Aorta (tissue), 5 donors: Measurements from ENCODE around the gene SLC6A17. TPM values are rescaled to one million over a fixed set of nuclear protein-coding genes. Genes with fewer than 3 reads are reported as not detected.

Experiments
- ATAC-seq: fragments of 200-7000 bp; cut with Tn5 transposase; one replicate; pipeline ENCODE4 v1.9.1; 2022; ENCODE audit warnings: moderate library complexity; ENCODE audit not compliant: low FRiP score
- DNase-seq, 2 donors: peaks; one replicate each; pipeline ENCODE4 v3.0.0-alpha.2; 2020
- H3K27ac ChIP-seq, 2 donors: one replicate each; pipeline ENCODE4 v1.5.1; 2013; ENCODE audit warnings: low read length in 2 of 2, mild to moderate bottlenecking in 2 of 2, moderate library complexity in 2 of 2, control low read depth in 1 of 2, inconsistent platforms in 1 of 2, low read depth in 1 of 2
- H3K27me3 ChIP-seq, 2 donors: one replicate each; pipeline ENCODE4 v1.6.1; 2013; ENCODE audit warnings: control low read depth in 1 of 2, low read length in 1 of 2, mild to moderate bottlenecking in 1 of 2, moderate library complexity in 1 of 2; ENCODE audit not compliant: insufficient read depth in 2 of 2, control insufficient read depth in 1 of 2
- H3K36me3 ChIP-seq, 2 donors: one replicate each; pipeline ENCODE4 v1.6.1; 2013; ENCODE audit warnings: control low read depth in 1 of 2, low read length in 1 of 2, mild to moderate bottlenecking in 1 of 2; ENCODE audit not compliant: insufficient read depth in 2 of 2, control insufficient read depth in 1 of 2
- H3K4me1 ChIP-seq, 2 donors: one replicate each; pipeline ENCODE4 v1.6.1; 2013; ENCODE audit warnings: low read length in 2 of 2, control low read depth in 1 of 2, mild to moderate bottlenecking in 1 of 2, moderate library complexity in 1 of 2; ENCODE audit not compliant: insufficient read depth in 2 of 2, control insufficient read depth in 1 of 2
- H3K4me3 ChIP-seq, 2 donors: one replicate each; pipeline ENCODE4 v1.5.1; 2013; ENCODE audit warnings: low read length in 2 of 2, control low read depth in 1 of 2, mild to moderate bottlenecking in 1 of 2
- H3K9me3 ChIP-seq: one replicate; pipeline ENCODE4 v1.6.1; 2013; ENCODE audit warnings: mild to moderate bottlenecking, low read length; ENCODE audit not compliant: control insufficient read depth
- WGBS, 2 donors: extraction: QIAGEN DNeasy Blood & Tissue Kit; methylation state at CpG; one replicate each; pipeline ENCODE4 v1.1.7; 2013; 5-methylcytosine and 5-hydroxymethylcytosine counted together
- intact Hi-C, 2 donors: fragments of 100-400 bp; cut with DNase I; formaldehyde crosslinking; loops; one replicate each; pipeline versions ENCODE4 v1.14.2 to v1.15.0; 2022
- polyA plus RNA-seq, 2 donors: library from polyadenylated mRNA; stranded (reverse); fragments of 200-250 nt; gene quantifications; one replicate each; pipeline ENCODE4 v1.2.3, GENCODE V29; 2013
- total RNA-seq, 2 donors: library from RNA; stranded (reverse); fragmentation: NEBNext Ultra II Directional; extraction: Animal tissue kit (Norgen Biotek cat#: 25700); gene quantifications; one replicate each; pipeline ENCODE4 v1.2.1, GENCODE V29; 2021
- donor health status: healthy with polysubstance abuse.
- donor health status: Bipolar disorder and iron deficiency.
- donor health status: DM: no; HTN: no; CAD: no.
- donor health status: DM: no; HTN: no; CAD: no.
- donor health status: DM: yes; HTN: yes; CAD: no.

The SLC6A17 gene
- total and polyA plus RNA-seq, 4 donors, result 0.18 to 0.49 (median 0.21) TPM; not detected in 1

DNA sequence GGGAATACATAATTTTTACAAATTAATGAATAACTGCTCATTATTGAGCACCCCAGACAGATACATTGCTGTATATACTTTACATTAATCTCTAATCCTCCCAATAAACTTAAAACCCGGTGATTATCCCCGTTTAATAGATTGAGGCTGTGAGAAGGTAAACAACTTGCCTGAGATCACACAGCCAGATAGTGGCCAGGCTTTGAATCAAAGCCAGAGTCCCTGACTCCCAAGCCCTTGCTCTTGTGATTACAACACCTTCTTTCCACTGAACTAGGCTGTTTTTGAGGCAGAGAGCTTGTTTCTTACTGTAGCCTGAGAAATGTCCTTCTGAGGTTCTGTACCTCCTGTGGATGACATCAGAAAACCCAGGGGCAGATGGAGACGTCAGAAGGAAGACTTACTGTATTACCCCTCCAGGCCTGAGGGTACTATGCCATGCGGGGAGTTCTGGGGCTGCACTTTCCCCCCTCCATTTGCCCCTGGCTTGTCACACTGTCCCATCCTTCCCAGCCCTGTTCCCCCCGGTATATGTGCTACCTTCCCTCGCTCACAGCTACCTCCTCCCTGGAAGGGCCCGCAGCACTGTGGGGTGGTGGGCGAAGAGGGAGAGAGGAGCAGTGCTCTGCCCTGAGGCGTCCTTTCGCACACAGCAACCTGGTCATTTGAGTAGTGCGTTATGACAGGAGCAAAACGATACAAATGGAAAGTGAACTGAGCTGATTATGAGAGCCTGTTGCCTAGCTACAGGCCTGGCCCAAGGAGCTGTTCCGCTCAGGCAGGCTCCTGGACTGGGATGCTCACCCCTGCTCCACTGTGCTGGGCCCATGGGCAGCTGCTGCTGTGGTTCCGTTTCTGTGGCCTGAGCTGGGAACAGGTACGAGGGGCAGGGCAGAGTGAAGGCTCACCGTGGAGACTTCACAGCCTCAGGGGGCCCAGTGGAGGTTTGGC is 64.4 kb downstream of the SLC6A17 start:
- Histone ChIP-seq H3K4me1 (no peaks in the 10 kb centered on the region), H3K9me3 (no peaks in the 10 kb centered on the region), H3K36me3 (no peaks in the 10 kb centered on the region), H3K4me3 (no peak overlapping the region), H3K27me3 (no peaks in the 10 kb centered on the region), H3K27ac (no peak overlapping the region)
- no peak for ATAC-seq
- 77 to 79% methylated on average over 16 of the region's 16 CpGs for WGBS, 2 donors
- intact Hi-C loops, result no loop called here
- DNase-seq, result no peak

DNA sequence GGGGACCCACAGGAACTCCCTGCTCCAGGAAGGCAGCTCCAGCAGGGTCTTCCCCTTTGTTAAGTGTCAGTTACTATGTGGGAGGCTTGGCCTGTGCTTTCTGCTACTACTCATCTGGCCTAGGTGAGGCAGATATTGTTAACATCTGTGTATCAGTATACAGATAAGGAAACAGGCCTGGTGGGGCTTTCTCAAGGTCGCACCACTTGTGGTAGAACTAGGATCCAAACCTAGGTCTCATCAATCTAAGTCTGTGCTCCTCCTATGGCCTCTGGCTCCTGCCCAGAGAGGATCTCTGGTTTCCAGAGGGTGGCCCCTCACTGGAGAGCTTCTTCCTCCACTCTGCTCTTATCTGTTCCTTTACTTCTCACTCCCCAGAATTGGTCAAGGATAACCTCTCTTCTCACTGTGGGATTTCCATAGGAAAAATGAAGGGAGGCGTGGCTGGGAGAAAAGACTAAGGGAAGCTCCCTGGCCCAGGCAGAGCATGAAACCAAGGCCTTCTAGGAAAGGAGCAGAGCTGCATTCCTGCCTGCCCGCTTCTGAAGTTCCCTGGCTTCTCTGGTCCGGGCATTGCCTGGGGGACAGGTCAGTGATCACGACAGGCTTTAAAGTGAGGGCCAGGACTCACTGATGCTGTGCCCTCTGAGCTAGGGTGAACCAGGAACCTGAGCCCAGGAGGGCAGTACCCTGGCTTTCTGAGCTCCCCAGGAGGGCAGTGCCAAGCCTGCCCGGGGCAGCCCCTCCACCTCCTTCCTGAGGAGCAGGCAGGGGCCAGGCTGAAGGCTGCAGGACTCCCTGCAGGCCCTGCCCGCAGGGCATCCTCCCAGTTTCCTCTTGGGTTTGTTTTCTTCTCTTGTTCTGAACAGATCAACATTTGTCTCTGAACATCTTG is 65.6 kb downstream of the SLC6A17 start:
- intact Hi-C loops, result no loop called here
- WGBS, 2 donors, result 76 to 86% methylated on average over 7 of the region's 7 CpGs
- Histone ChIP-seq H3K27ac (no peak overlapping the region), H3K36me3 (no peaks in the 10 kb centered on the region), H3K4me1 (no peaks in the 10 kb centered on the region), H3K4me3 (no peak overlapping the region), H3K9me3 (no peaks in the 10 kb centered on the region), H3K27me3 (no peaks in the 10 kb centered on the region)
- DNase-seq, result no peak
- ATAC-seq, result no peak

DNA sequence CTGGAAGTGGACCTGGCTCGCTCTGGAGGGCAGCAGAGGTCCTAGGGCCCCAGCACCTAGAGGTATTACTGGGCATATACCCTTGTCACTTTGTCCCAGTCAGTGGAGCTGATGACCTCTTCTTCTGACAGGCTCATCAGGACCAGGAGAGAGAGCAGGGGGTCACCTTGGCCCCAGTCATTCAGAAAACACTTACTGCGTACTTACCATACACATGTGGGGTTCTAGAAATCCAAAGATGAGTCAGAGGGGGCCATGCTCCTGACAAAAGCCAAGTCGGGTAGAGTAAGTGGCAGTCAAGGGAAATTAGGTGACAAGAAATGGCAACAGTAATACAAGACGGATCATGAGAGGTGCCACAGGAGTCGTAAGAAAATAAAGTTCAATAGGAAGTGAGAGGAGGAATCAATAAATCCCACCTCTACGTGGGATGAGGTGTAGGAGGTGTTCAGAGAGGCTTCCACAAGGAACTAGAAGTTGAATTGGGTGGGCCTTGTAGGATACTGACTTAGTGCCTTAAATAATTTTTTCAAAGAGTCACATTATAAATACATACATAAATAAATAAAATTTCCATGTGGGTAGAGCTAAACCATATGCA is 66.7 kb downstream of the SLC6A17 start:
- no peaks in the 10 kb centered on the region for H3K36me3 ChIP-seq
- H3K9me3 ChIP-seq, result no peaks in the 10 kb centered on the region
- WGBS, 2 donors, result 94 to 95% methylated on average over 6 of the region's 6 CpGs
- H3K4me1 ChIP-seq, result no peaks in the 10 kb centered on the region
- H3K27ac ChIP-seq, result no peak overlapping the region
- DNase-seq (no peak), ATAC-seq (no peak)
- no peaks in the 10 kb centered on the region for H3K27me3 ChIP-seq
- intact Hi-C loops, result no loop called here
- no peak overlapping the region for H3K4me3 ChIP-seq

DNA sequence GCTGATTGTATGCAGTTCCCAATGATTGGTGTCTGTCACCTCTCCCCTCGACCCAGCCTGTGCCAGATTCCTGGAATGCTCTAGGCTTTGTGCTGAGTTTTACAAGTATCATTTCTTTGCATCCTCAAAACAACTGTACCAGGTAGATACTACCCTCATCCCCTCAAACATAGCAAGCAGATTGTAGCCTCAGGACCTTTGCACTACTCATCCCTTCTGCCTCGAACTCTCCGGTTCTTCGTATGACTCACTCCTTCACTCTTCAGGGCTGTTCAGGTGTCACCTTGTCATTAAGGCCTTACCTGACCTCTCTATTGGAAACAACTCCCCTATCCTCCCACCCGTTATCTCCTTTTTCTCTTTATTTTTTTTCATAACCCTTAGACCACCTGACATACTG is 67.8 kb downstream of the SLC6A17 start:
- Histone ChIP-seq H3K27ac (no peak overlapping the region), H3K9me3 (no peaks in the 10 kb centered on the region), H3K36me3 (peaks cover 0 to 1% of the 10 kb centered on the region in 2 donors), H3K27me3 (no peaks in the 10 kb centered on the region), H3K4me3 (no peak overlapping the region), H3K4me1 (no peaks in the 10 kb centered on the region)
- DNase-seq (no peak), ATAC-seq (no peak)
- 95% methylated on average over 5 of the region's 5 CpGs for WGBS, 2 donors
- intact Hi-C loops, result no loop called here

DNA sequence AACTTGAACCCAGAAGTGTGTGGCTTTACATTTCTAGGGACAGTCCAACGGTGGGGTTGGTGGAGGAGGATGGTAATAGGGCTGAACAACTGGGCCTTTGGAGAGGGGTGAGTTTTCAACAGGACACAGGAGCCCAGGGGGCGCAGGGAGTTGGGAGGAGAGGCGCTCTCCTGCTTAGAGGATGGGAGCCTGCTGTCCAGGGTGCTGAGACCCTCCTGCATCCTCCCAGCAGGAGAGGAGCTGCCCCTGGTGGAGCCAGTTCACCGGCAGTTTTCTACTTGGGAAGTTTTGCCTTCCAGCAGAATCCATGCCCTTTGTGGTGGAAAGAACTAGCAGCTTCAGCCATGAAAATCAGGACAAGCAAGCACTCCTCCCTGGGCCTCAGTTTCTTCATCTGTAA is 68.4 kb downstream of the SLC6A17 start:
- no peak for ATAC-seq

DNA sequence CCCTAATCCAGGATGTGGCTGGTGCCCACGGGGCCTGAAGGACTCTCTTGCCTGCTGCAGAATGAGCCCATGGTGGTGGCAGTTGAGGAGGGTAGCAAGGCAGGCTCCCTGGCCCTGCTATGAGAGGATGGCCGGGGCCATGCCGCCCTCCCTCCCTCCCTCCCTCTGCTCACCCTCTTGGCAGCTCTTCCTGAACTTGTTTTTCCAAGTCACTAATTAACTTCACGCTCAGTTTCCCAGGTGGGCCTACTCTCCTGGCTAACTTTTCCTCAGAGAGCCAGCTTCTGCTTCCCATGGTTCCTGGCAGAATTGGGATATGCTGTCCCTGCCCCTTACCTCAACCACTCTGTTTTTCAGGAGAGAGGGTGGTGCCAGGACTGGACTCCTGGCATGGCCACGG is 70.0 kb downstream of the SLC6A17 start:
- no peak for ATAC-seq
- H3K36me3 ChIP-seq, result peaks cover 0 to 4% of the 10 kb centered on the region in 2 donors
- no peaks in the 10 kb centered on the region for H3K9me3 ChIP-seq
- no peaks in the 10 kb centered on the region for H3K27me3 ChIP-seq
- WGBS, 2 donors, result 79 to 84% methylated on average over 5 of the region's 5 CpGs
- intact Hi-C loops, result no loop called here
- no peaks in the 10 kb centered on the region for H3K4me1 ChIP-seq
- no peak for DNase-seq
- no peak overlapping the region for H3K4me3 ChIP-seq
- no peak overlapping the region for H3K27ac ChIP-seq

More for the DNA sequence above, 68.4 kb downstream of the SLC6A17 start:
- no peak for DNase-seq
- no peak overlapping the region for H3K4me3 ChIP-seq
- peaks cover 0 to 4% of the 10 kb centered on the region in 2 donors for H3K36me3 ChIP-seq
- no peaks in the 10 kb centered on the region for H3K9me3 ChIP-seq
- WGBS, 2 donors, result 76 to 77% methylated on average over 4 of the region's 4 CpGs
- H3K4me1 ChIP-seq, result no peaks in the 10 kb centered on the region
- intact Hi-C loops, result no loop called here
- no peaks in the 10 kb centered on the region for H3K27me3 ChIP-seq
- no peak overlapping the region for H3K27ac ChIP-seq

DNA sequence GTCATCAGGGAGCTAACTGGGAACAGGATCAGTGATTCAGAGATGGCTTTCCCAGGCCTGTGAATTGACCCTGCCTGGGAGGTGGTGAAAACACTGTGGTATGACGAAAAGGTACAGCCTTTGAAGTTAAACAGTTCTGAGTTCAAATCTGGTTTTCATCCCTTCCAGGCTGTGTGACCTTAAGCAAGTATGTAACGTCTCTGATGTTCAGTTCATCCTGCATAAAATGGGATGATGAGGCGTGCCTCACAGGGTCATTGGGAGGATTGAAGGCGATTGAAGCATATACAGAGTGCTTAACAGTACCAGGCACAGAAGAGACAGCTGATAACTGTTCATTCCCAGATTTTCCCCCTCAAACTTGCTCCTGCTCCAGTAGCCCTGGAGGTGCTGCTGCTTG is 70.8 kb downstream of the SLC6A17 start:
- intact Hi-C loops, result no loop called here
- Histone ChIP-seq H3K27ac (no peak overlapping the region), H3K36me3 (peaks cover 0 to 4% of the 10 kb centered on the region in 2 donors), H3K27me3 (no peaks in the 10 kb centered on the region), H3K4me1 (no peaks in the 10 kb centered on the region), H3K4me3 (no peak overlapping the region), H3K9me3 (no peaks in the 10 kb centered on the region)
- DNase-seq (no peak), ATAC-seq (no peak)
- 94 to 95% methylated on average over 4 of the region's 4 CpGs for WGBS, 2 donors

DNA sequence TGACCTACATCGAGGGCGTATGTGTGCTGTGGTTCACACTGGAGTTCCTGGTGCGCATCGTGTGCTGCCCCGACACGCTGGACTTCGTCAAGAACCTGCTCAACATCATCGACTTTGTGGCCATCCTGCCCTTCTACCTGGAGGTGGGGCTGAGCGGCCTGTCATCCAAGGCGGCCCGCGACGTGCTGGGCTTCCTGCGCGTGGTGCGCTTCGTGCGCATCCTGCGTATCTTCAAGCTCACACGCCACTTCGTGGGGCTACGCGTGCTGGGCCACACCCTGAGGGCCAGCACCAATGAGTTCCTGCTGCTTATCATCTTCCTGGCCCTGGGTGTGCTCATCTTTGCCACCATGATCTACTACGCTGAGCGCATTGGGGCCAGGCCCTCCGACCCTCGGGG is 72.8 kb downstream of the SLC6A17 start:
- Histone ChIP-seq H3K4me3 (no peak overlapping the region), H3K9me3 (no peaks in the 10 kb centered on the region), H3K36me3 (peaks cover 0 to 4% of the 10 kb centered on the region in 2 donors), H3K27ac (no peak overlapping the region), H3K4me1 (no peaks in the 10 kb centered on the region), H3K27me3 (no peaks in the 10 kb centered on the region)
- no peak for ATAC-seq
- intact Hi-C loops, result no loop called here
- no peak for DNase-seq
- 96 to 97% methylated on average over 27 of the region's 27 CpGs for WGBS, 2 donors
